SU-DHL-6 (cell line): ENCODE measurements around the gene LRTM2.
"Not testable (repeated sequence)": the region's sequence is repeated elsewhere in the genome, so short reads cannot be mapped to it uniquely, and the experiment has no call there.

ENCODE experiments used
- H2AFZ ChIP-seq: fragments of 200-600 bp; sonication (generic); 2 replicates; pipeline ENCODE4 v1.6.1; 2014; ENCODE audit warnings: low read depth, mild to moderate bottlenecking, moderate library complexity, mixed read lengths, antibody characterized with exemption, low read length; ENCODE audit not compliant: severe bottlenecking
- H3F3A ChIP-seq: fragments of 200-600 bp; shearing (Covaris generic); 2 replicates; pipeline ENCODE4 v1.6.0; 2016; ENCODE audit warnings: antibody characterized with exemption, mild to moderate bottlenecking; ENCODE audit not compliant: insufficient read depth
- H3K27ac ChIP-seq: fragments of 200-600 bp; sonication (generic); 2 replicates; pipeline ENCODE4 v1.5.1; 2016; ENCODE audit warnings: low read depth, mild to moderate bottlenecking, low read length, moderate library complexity, mixed read lengths
- H3K27me3 ChIP-seq: fragments of 200-600 bp; sonication (generic), shearing (Covaris generic); 2 replicates; pipeline ENCODE4 v1.6.0; 2014; ENCODE audit warnings: mild to moderate bottlenecking, low read length
- H3K36me3 ChIP-seq: fragments of 200-600 bp; sonication (generic); 2 replicates; pipeline ENCODE4 v1.6.1; 2014; ENCODE audit warnings: mild to moderate bottlenecking, low read length, mixed read lengths
- H3K4me2 ChIP-seq: fragments of 300-600, 200-600 bp; shearing (Covaris generic), sonication (generic); 2 replicates; pipeline ENCODE4 v1.6.0; 2014; ENCODE audit warnings: low read length, low read depth, mild to moderate bottlenecking; ENCODE audit not compliant: poor library complexity, severe bottlenecking
- H3K4me3 ChIP-seq: fragments of 200-600 bp; sonication (generic); 2 replicates; pipeline ENCODE4 v1.5.1; 2014; ENCODE audit warnings: antibody characterized with exemption, low read length, mild to moderate bottlenecking, mixed read lengths; ENCODE audit not compliant: insufficient read depth, poor library complexity, severe bottlenecking
- H3K79me2 ChIP-seq: fragments of 200-600 bp; sonication (generic); 2 replicates; pipeline ENCODE4 v1.6.1; 2014; ENCODE audit warnings: mild to moderate bottlenecking, low read length, moderate library complexity; ENCODE audit not compliant: insufficient read depth
- H3K9ac ChIP-seq: fragments of 200-600 bp; sonication (generic); 2 replicates; pipeline ENCODE4 v1.7.0; 2014; ENCODE audit warnings: mild to moderate bottlenecking, low read length
- H3K9me2 ChIP-seq: fragments of 200-600 bp; sonication (generic); replicated peaks from 2 replicates; pipeline ENCODE4 v1.6.1; 2014; ENCODE audit warnings: low read length; ENCODE audit not compliant: insufficient read depth
- H3K9me3 ChIP-seq: fragments of 200-600 bp; sonication (generic); 2 replicates; pipeline ENCODE4 v1.6.1; 2014; ENCODE audit warnings: low read length, mixed read lengths; ENCODE audit not compliant: insufficient read depth
- H4K20me1 ChIP-seq: fragments of 200-600 bp; sonication (generic); 2 replicates; pipeline ENCODE4 v1.6.1; 2014; ENCODE audit warnings: low read depth, mild to moderate bottlenecking, antibody characterized with exemption, low read length, moderate library complexity, mixed read lengths
- CTCF ChIP-seq: fragments of 200-600 bp; sonication (generic); IDR thresholded peaks from one replicate; pipeline ENCODE4 v1.5.1; 2017; ENCODE audit warnings: antibody characterized with exemption, mild to moderate bottlenecking, low read length, moderate library complexity; ENCODE audit not compliant: insufficient read depth, poor library complexity, severe bottlenecking
- EZH2phosphoT487 ChIP-seq: fragments of 200-600 bp; sonication (generic), shearing (Covaris generic); conservative IDR thresholded peaks from 2 replicates; pipeline ENCODE4 v1.6.1; 2018; ENCODE audit warnings: mild to moderate bottlenecking, antibody characterized with exemption, low read length, moderate library complexity, mixed read lengths

Gene LRTM2

GRCh38 chr12:1816730-1817348 lies 3.5 kb upstream of the LRTM2 start:
- Histone ChIP-seq H3K27ac (no peak overlapping the region), H2AFZ (no peak overlapping the region), H3K9me2 (no peaks in the 10 kb centered on the region)

GRCh38 chr12:1817928-1818327 lies 2.4 kb upstream of the LRTM2 start:
- H3K9ac ChIP-seq, H3K4me3 ChIP-seq, H3F3A ChIP-seq, H3K36me3 ChIP-seq, H3K27ac ChIP-seq, H4K20me1 ChIP-seq, H3K4me2 ChIP-seq, H3K27me3 ChIP-seq, H3K9me3 ChIP-seq, H3K79me2 ChIP-seq, H3K9me2 ChIP-seq, H2AFZ ChIP-seq: not testable (repeated sequence)

More at GRCh38 chr12:1816730-1817348, 3.5 kb upstream of the LRTM2 start:
- Histone ChIP-seq H3K27me3 (no peaks in the 10 kb centered on the region), H3K4me3 (no peak overlapping the region), H3K79me2 (no peaks in the 10 kb centered on the region), H3K9me3 (no peaks in the 10 kb centered on the region), H3K36me3 (no peaks in the 10 kb centered on the region), H3F3A (no peaks in the 10 kb centered on the region), H4K20me1 (no peaks in the 10 kb centered on the region), H3K9ac (no peak overlapping the region), H3K4me2 (no peak overlapping the region)
- TF ChIP-seq EZH2phosphoT487 (no peak), CTCF (no peak)

GRCh38 chr12:1819050-1819449 lies 1.3 kb upstream of the LRTM2 start:
- Histone ChIP-seq H2AFZ (no peak overlapping the region), H3K9ac (no peak overlapping the region), H3F3A (no peaks in the 10 kb centered on the region), H3K27ac (no peak overlapping the region), H3K27me3 (no peaks in the 10 kb centered on the region), H3K4me3 (no peak overlapping the region), H3K79me2 (no peaks in the 10 kb centered on the region), H3K4me2 (no peak overlapping the region), H4K20me1 (no peaks in the 10 kb centered on the region), H3K36me3 (no peaks in the 10 kb centered on the region), H3K9me2 (no peaks in the 10 kb centered on the region), H3K9me3 (no peaks in the 10 kb centered on the region)
- no peak for TF ChIP-seq EZH2phosphoT487
- no peak for TF ChIP-seq CTCF

GRCh38 chr12:1819571-1819970 lies 794 bp upstream of the LRTM2 start:
- TF ChIP-seq CTCF (no peak), EZH2phosphoT487 (no peak)
- Histone ChIP-seq H3K4me2 (no peak overlapping the region), H4K20me1 (no peaks in the 10 kb centered on the region)

More at GRCh38 chr12:1819571-1819970, 794 bp upstream of the LRTM2 start:
- no peaks in the 10 kb centered on the region for H3F3A ChIP-seq
- no peak overlapping the region for H3K27ac ChIP-seq
- H3K27me3 ChIP-seq = no peaks in the 10 kb centered on the region
- no peak overlapping the region for H2AFZ ChIP-seq
- H3K36me3 ChIP-seq = no peaks in the 10 kb centered on the region
- no peaks in the 10 kb centered on the region for H3K79me2 ChIP-seq
- H3K4me3 ChIP-seq = no peak overlapping the region
- no peak overlapping the region for H3K9ac ChIP-seq
- no peaks in the 10 kb centered on the region for H3K9me2 ChIP-seq
- H3K9me3 ChIP-seq = no peaks in the 10 kb centered on the region
